Adrenal gland (tissue), 12 donors: ENCODE measurements around the gene HNRNPUL1. TPM values are rescaled to one million over a fixed set of nuclear protein-coding genes. Genes with fewer than 3 reads are reported as not detected.

Source experiments
- DNase-seq, 7 donors: peaks; one replicate each; pipeline ENCODE4 v3.0.0-alpha.2; 2019 to 2020
- H3K27ac ChIP-seq, 5 donors: fragments of 200-600 bp; sonication (generic) in 4 of 5; 1 replicate in 3 of 5; 2 replicates in 2 of 5; pipeline versions ENCODE4 v1.5.1 to v1.8.0; 2016 to 2020; ENCODE audit warnings: mild to moderate bottlenecking in 1 of 5
- H3K27me3 ChIP-seq: fragments of 200-600 bp; 2 replicates; pipeline ENCODE4 v1.8.0; 2021
- H3K36me3 ChIP-seq, 2 donors: fragments of 200-600 bp; replicated peaks in 1 of 2; 1 replicate in 1 of 2; 2 replicates in 1 of 2; pipeline versions ENCODE4 v1.5.1 to v1.8.0; 2018 to 2022
- H3K4me1 ChIP-seq, 2 donors: fragments of 200-600 bp; replicated peaks in 1 of 2; 1 replicate in 1 of 2; 2 replicates in 1 of 2; pipeline versions ENCODE4 v1.5.1 to v1.8.0; 2018 to 2021
- H3K4me3 ChIP-seq, 4 donors: fragments of 200-600 bp; sonication (generic) in 3 of 4; one replicate each; pipeline ENCODE4 v1.5.1; 2016 to 2018
- H3K9me3 ChIP-seq, 3 donors: fragments of 200-600 bp; sonication (generic) in 1 of 3; replicated peaks in 1 of 3; 1 replicate in 2 of 3; 2 replicates in 1 of 3; pipeline versions ENCODE4 v1.5.1 to v1.8.0; 2016 to 2021
- CTCF ChIP-seq, 6 experiments: fragments of 450-650 bp in 4 of 6; fragments of 200-600 bp in 2 of 6; sonication (generic) in 1 of 6; IDR thresholded peaks; 1 replicate in 5 of 6; 2 replicates in 1 of 6; pipeline versions ENCODE4 v1.5.1 to v1.8.0; 2016 to 2021; ENCODE audit warnings: antibody characterized with exemption in 6 of 6, mild to moderate bottlenecking in 2 of 6, moderate library complexity in 1 of 6
- POLR2A ChIP-seq, 2 donors: fragments of 450-650 bp; IDR thresholded peaks; one replicate each; pipeline ENCODE4 v1.6.1; 2017; ENCODE audit warnings: antibody characterized with exemption in 2 of 2, mild to moderate bottlenecking in 2 of 2, moderate library complexity in 1 of 2
- WGBS, 4 donors: extraction: QIAGEN DNeasy Blood & Tissue Kit in 2 of 4; methylation state at CpG; one replicate each; pipeline versions ENCODE4 v1.1.5 to v1.1.7; 2013 to 2017; 5-methylcytosine and 5-hydroxymethylcytosine counted together
- intact Hi-C, 2 donors: fragments of 100-400 bp; cut with DNase I; formaldehyde crosslinking; loops; one replicate each; pipeline versions ENCODE4 v1.14.1 to v1.15.0; 2022 to 2023
- polyA plus RNA-seq, 3 donors: library from polyadenylated mRNA; stranded (reverse); fragments of 200-250 nt in 2 of 3; fragments of 350-450 nt in 1 of 3; fragmentation: Illumina TruSeq in 1 of 3; extraction: RNeasy Lipid Tissue Mini Kit (QIAGEN cat#74804) in 1 of 3; gene quantifications; one replicate each; pipeline ENCODE4 v1.2.3, GENCODE V29; 2013 to 2014
- total RNA-seq, 9 donors: library from RNA; depleted of rRNA in 4 of 9; stranded (reverse); fragments of >200 nt in 4 of 9; fragments of 120-200 nt in 1 of 9; fragmentation: NEBNext Ultra II Directional in 1 of 9; extraction: Animal tissue kit (Norgen Biotek cat#: 25700) in 1 of 9; gene quantifications; one replicate each; pipeline versions ENCODE4 v1.1.0 to v1.2.4, GENCODE V29; 2013 to 2023
- donor health status: healthy with polysubstance abuse.
- donor health status: Bipolar disorder and iron deficiency.
- donor health status: DM: yes; HTN: yes; CAD: no.
- donor health status: DM: no; HTN: no; CAD: no.
- donor health status: DM: no; HTN: no; CAD: no.
- donor health status: DM: yes; HTN: yes; CAD: no.

Gene HNRNPUL1
- total and polyA plus RNA-seq, 12 donors, result 55.8 to 175 (median 142) TPM

GRCh38 chr19:41324231-41324702 is 60.1 kb downstream of the HNRNPUL1 start:
- intact Hi-C loops, result no loop called here
- no peak for TF ChIP-seq POLR2A (IDR thresholded peaks at IDR 0.05)
- TF ChIP-seq CTCF (IDR thresholded peaks at IDR 0.05), result no peak
- H3K9me3 ChIP-seq, result no peaks in the 10 kb centered on the region
- H3K36me3 ChIP-seq, result peaks cover 0 to 17% of the 10 kb centered on the region in 2 donors
- H3K27me3 ChIP-seq, result no peaks in the 10 kb centered on the region
- H3K4me3 ChIP-seq, result no peak overlapping the region
- 38 to 47% (median 45%) methylated on average over 7 of the region's 7 CpGs for WGBS, 4 donors
- DNase-seq, result peak in 3 of 7 donors; percentile 49 to 64 (median 61)
- H3K4me1 ChIP-seq, result peaks cover 33 to 66% of the 10 kb centered on the region in 2 donors
- H3K27ac ChIP-seq, result peak overlapping the region; percentile 79 to 97 (median 91)

- Histone ChIP-seq H3K27me3 (no peaks in the 10 kb centered on the region), H3K4me1 (peaks cover 33 to 66% of the 10 kb centered on the region in 2 donors), H3K36me3 (peaks cover 0 to 16% of the 10 kb centered on the region in 2 donors), H3K4me3 (peak overlapping the region in 1 of 4 donors; percentile 37), H3K27ac (peak overlapping the region; percentile 79 to 97 (median 91)), H3K9me3 (no peaks in the 10 kb centered on the region)
- DNase-seq, result peak; percentile 78 to 91 (median 83)
- intact Hi-C loops, result no loop called here
- 4 to 14% (median 6%) methylated on average over 13 to 23 of the region's 23 CpGs for WGBS, 4 donors
- TF ChIP-seq POLR2A (IDR thresholded peaks at IDR 0.05), result no peak
- no peak for TF ChIP-seq CTCF (IDR thresholded peaks at IDR 0.05)
These were observed 60.9 kb downstream of the HNRNPUL1 start for GRCh38 chr19:41324921-41325639.

- intact Hi-C loops, result no loop called here
- Histone ChIP-seq H3K36me3 (peaks cover 0 to 16% of the 10 kb centered on the region in 2 donors), H3K27me3 (no peaks in the 10 kb centered on the region), H3K9me3 (no peaks in the 10 kb centered on the region), H3K4me1 (peaks cover 33 to 66% of the 10 kb centered on the region in 2 donors), H3K4me3 (peak overlapping the region in 1 of 4 donors; percentile 37), H3K27ac (peak overlapping the region in 4 of 5 donors; percentile 79 to 91 (median 87))
- WGBS, 4 donors, result 6 to 16% (median 8%) methylated on average over 5 to 10 of the region's 10 CpGs
- TF ChIP-seq POLR2A (IDR thresholded peaks at IDR 0.05) (no peak), CTCF (IDR thresholded peaks at IDR 0.05) (no peak)
- DNase-seq, result peak in 1 of 7 donors; percentile 19
These were observed 61.4 kb downstream of the HNRNPUL1 start for GRCh38 chr19:41325640-41325946.

GRCh38 chr19:41325947-41326706 is 62.0 kb downstream of the HNRNPUL1 start:
- Histone ChIP-seq H3K27ac (peak overlapping the region in 4 of 5 donors; percentile 79 to 91 (median 87)), H3K4me3 (peak overlapping the region in 1 of 4 donors; percentile 37), H3K4me1 (peaks cover 33 to 66% of the 10 kb centered on the region in 2 donors), H3K9me3 (no peaks in the 10 kb centered on the region), H3K27me3 (no peaks in the 10 kb centered on the region), H3K36me3 (peaks cover 0 to 16% of the 10 kb centered on the region in 2 donors)
- peak in 1 of 7 donors; percentile 68 for DNase-seq
- peak in 1 of 2 donors; percentile 11 for TF ChIP-seq POLR2A (IDR thresholded peaks at IDR 0.05)
- TF ChIP-seq CTCF (IDR thresholded peaks at IDR 0.05), result no peak
- WGBS, 4 donors, result 24 to 65% (median 31%) methylated on average over 5 to 30 of the region's 30 CpGs
- intact Hi-C loops, result no loop called here
